OCI-LY1 (cell line): ENCODE measurements around the gene BIK.
A peak's percentile ranks its signal among the peaks of the same experiment; 100 is the strongest.

ENCODE experiments used
- H2AFZ ChIP-seq: fragments of 200-600 bp; sonication (generic), shearing (Covaris generic); 2 replicates; pipeline ENCODE4 v1.6.0; 2014; ENCODE audit warnings: antibody characterized with exemption, mild to moderate bottlenecking, low read length
- H3F3A ChIP-seq: fragments of 200-600 bp; sonication (generic), shearing (Covaris generic); 2 replicates; pipeline ENCODE4 v1.6.0; 2014; ENCODE audit warnings: mild to moderate bottlenecking, antibody characterized with exemption, low read length, moderate library complexity; ENCODE audit not compliant: insufficient read depth
- H3K27ac ChIP-seq: fragments of 200-600 bp; sonication (generic); 2 replicates; pipeline ENCODE4 v1.5.1; 2014; ENCODE audit warnings: low read length, mixed run types, mild to moderate bottlenecking, low read depth; ENCODE audit not compliant: poor library complexity, severe bottlenecking
- H3K27me3 ChIP-seq: fragments of 200-600 bp; sonication (generic); 2 replicates; pipeline ENCODE4 v1.6.0; 2014; ENCODE audit warnings: antibody characterized with exemption, mild to moderate bottlenecking, low read length, moderate library complexity; ENCODE audit not compliant: insufficient read depth
- H3K36me3 ChIP-seq: fragments of 200-600 bp; sonication (generic); 2 replicates; pipeline ENCODE4 v1.6.1; 2014; ENCODE audit warnings: mild to moderate bottlenecking, antibody characterized with exemption, low read length, moderate library complexity, mixed read lengths; ENCODE audit not compliant: insufficient read depth
- H3K4me1 ChIP-seq: fragments of 200-600 bp; sonication (generic); 2 replicates; pipeline ENCODE4 v1.5.1; 2014; ENCODE audit warnings: mild to moderate bottlenecking, low read length, moderate library complexity; ENCODE audit not compliant: insufficient read depth, severe bottlenecking
- H3K4me2 ChIP-seq: fragments of 200-600 bp; sonication (generic), shearing (Covaris generic); 2 replicates; pipeline ENCODE4 v1.6.1; 2014; ENCODE audit warnings: low read length
- H3K4me3 ChIP-seq: fragments of 200-600 bp; sonication (generic); 2 replicates; pipeline ENCODE4 v1.5.1; 2014; ENCODE audit warnings: low read length, low read depth, mild to moderate bottlenecking, mixed read lengths; ENCODE audit not compliant: poor library complexity, severe bottlenecking
- H3K79me2 ChIP-seq: fragments of 200-600 bp; shearing (Covaris generic); 2 replicates; pipeline ENCODE4 v1.6.1; 2016; ENCODE audit warnings: mixed run types, low read length, mixed read lengths; ENCODE audit not compliant: insufficient read depth
- H3K9ac ChIP-seq: fragments of 200-600 bp; sonication (generic), shearing (Covaris generic); 2 replicates; pipeline ENCODE4 v1.6.1; 2014; ENCODE audit warnings: mild to moderate bottlenecking, low read length, mixed read lengths
- H3K9me2 ChIP-seq: fragments of 200-600 bp; sonication (generic), shearing (Covaris generic); 2 replicates; pipeline ENCODE4 v1.6.1; 2014; ENCODE audit warnings: low read depth, mild to moderate bottlenecking, low read length, mixed read lengths
- H3K9me3 ChIP-seq: fragments of 200-600 bp; shearing (Covaris generic); 2 replicates; pipeline ENCODE4 v1.6.1; 2014; ENCODE audit warnings: low read length, mixed read lengths
- H4K20me1 ChIP-seq: fragments of 200-600 bp; sonication (generic), shearing (Covaris generic); 2 replicates; pipeline ENCODE4 v1.6.0; 2016; ENCODE audit warnings: mild to moderate bottlenecking, low read length; ENCODE audit not compliant: insufficient read depth
- EZH2 ChIP-seq: fragments of 200-600 bp; sonication (generic), shearing (Covaris generic); IDR thresholded peaks from 2 replicates; pipeline ENCODE4 v1.8.0; 2017; ENCODE audit warnings: borderline replicate concordance, mixed run types, mild to moderate bottlenecking, antibody characterized with exemption, low read length, moderate library complexity, mixed read lengths
- TF ChIP-seq, protein P1 (sequence below): fragments of 200-600 bp; sonication (generic), shearing (Covaris generic); IDR thresholded peaks from 2 replicates; pipeline ENCODE4 v1.5.1; 2017; ENCODE audit warnings: mild to moderate bottlenecking, antibody characterized with exemption, low read length, moderate library complexity, mixed read lengths

The BIK gene

DNA sequence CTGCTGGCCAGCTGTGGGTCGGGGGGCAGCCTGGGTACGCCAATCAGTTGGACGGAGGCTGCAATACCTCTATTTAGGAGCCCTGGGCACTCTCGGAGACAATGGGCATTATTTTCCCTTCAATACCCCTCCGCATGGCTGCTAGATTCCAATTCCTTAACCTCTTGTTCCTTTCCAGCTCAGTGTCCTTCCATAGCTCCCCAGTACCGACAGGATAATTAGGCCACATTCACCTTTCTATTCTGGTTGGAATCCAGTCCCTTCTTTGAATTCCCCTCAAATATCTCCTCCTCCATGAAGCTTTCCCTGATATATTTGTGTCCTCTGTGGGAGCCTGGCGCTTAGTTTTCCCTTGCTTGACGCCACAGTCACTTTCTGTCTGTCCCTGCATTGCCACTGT lies 4.2 kb upstream of the BIK start:
- H3K9ac ChIP-seq, result no peak overlapping the region
- no peak for TF ChIP-seq EZH2
- TF ChIP-seq, protein P1, sequence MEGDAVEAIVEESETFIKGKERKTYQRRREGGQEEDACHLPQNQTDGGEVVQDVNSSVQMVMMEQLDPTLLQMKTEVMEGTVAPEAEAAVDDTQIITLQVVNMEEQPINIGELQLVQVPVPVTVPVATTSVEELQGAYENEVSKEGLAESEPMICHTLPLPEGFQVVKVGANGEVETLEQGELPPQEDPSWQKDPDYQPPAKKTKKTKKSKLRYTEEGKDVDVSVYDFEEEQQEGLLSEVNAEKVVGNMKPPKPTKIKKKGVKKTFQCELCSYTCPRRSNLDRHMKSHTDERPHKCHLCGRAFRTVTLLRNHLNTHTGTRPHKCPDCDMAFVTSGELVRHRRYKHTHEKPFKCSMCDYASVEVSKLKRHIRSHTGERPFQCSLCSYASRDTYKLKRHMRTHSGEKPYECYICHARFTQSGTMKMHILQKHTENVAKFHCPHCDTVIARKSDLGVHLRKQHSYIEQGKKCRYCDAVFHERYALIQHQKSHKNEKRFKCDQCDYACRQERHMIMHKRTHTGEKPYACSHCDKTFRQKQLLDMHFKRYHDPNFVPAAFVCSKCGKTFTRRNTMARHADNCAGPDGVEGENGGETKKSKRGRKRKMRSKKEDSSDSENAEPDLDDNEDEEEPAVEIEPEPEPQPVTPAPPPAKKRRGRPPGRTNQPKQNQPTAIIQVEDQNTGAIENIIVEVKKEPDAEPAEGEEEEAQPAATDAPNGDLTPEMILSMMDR, result no peak
- no peaks in the 10 kb centered on the region for H4K20me1 ChIP-seq
- H3K27me3 ChIP-seq, result no peaks in the 10 kb centered on the region
- H3K36me3 ChIP-seq, result no peaks in the 10 kb centered on the region; the same call in 1 of the 2 replicates
- H3K27ac ChIP-seq, result no peak overlapping the region
- no peak overlapping the region for H3K4me3 ChIP-seq
- no peak overlapping the region for H2AFZ ChIP-seq
- peaks cover under 1% of the 10 kb centered on the region; the same call in 1 of the 2 replicates for H3K79me2 ChIP-seq
- no peaks in the 10 kb centered on the region for H3K9me2 ChIP-seq
- no peak overlapping the region for H3K4me2 ChIP-seq
- H3F3A ChIP-seq, result no peaks in the 10 kb centered on the region
- H3K4me1 ChIP-seq, result peaks cover 18% of the 10 kb centered on the region
- H3K9me3 ChIP-seq, result no peaks in the 10 kb centered on the region

DNA sequence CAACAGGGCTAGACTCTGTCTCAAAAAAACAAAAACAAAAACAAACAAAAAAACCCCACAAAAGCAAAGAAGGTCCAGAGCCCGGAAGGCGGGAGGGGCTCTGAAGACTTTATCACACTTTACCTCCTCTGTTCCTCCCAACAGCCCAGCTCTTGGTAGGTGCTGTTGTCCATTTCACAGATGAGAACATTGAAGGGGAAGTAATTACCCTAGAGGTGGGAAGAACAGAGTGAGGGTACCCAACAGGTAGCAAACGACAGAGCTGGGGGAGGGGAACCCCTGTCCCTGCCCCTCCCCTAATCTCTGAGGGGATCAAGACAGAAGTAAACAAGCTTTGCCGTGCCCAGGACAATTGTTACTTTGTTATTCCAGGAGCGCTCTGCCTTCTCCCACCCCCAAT lies 1.0 kb upstream of the BIK start:
- Histone ChIP-seq H3K27me3 (no peaks in the 10 kb centered on the region), H4K20me1 (no peaks in the 10 kb centered on the region), H3K4me3 (no peak overlapping the region), H3K36me3 (peaks cover 7% of the 10 kb centered on the region), H3K4me1 (peaks cover 36% of the 10 kb centered on the region), H3F3A (no peaks in the 10 kb centered on the region), H2AFZ (no peak overlapping the region), H3K9me2 (no peaks in the 10 kb centered on the region), H3K4me2 (no peak overlapping the region), H3K9me3 (no peaks in the 10 kb centered on the region), H3K27ac (no peak overlapping the region), H3K79me2 (peaks cover 27% of the 10 kb centered on the region), H3K9ac (no peak overlapping the region)
- TF ChIP-seq EZH2, result no peak
- TF ChIP-seq, protein P1, result no peak

DNA sequence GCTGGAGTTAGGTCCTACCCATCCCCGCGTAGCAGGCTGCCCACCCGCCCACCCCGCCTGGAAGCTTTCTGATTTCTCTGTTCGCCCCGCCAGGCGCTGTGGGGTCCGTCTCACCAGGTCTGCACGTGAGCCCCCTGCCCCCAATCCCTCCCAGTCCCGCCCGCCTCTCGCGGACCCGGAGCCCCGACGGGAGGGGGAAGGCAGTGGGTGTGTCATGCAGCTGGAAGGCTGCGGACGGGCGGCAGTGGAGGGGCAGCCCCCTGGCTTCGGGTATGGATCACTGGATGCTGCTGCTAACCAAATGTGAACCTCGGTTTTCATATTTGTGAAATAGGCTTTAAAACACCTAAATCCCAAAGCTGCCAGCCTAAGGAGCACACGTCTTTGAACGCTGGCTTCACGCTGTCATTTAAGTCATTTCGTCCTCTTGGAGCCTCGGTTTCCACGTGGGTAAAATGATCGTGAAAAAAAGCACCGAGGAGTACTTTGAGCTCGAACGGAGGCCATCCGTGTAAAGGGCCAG lies 568 bp upstream of the BIK start:
- peaks cover 27% of the 10 kb centered on the region for H3K79me2 ChIP-seq
- no peaks in the 10 kb centered on the region for H3K9me2 ChIP-seq
- H3K36me3 ChIP-seq, result peaks cover 12% of the 10 kb centered on the region
- no peaks in the 10 kb centered on the region for H3K27me3 ChIP-seq
- peak overlapping the region; percentile 48; the same call in 1 of the 2 replicates for H3K9ac ChIP-seq
- no peak overlapping the region for H3K27ac ChIP-seq
- H2AFZ ChIP-seq, result no peak overlapping the region
- H3K4me2 ChIP-seq, result peak overlapping the region; percentile 88
- H3F3A ChIP-seq, result 0 out of 2 replicates have a peak, but pooled peaks cover 3% of the 10 kb centered on the region
- no peaks in the 10 kb centered on the region for H4K20me1 ChIP-seq
- peaks cover 41% of the 10 kb centered on the region for H3K4me1 ChIP-seq
- TF ChIP-seq, protein P1, result no peak
- no peak for TF ChIP-seq EZH2
- no peaks in the 10 kb centered on the region for H3K9me3 ChIP-seq
- peak overlapping the region; percentile 86 for H3K4me3 ChIP-seq
